DLD1 (cell line): ENCODE data around the gene CRYGC.
"Not testable (repeated sequence)": the region's sequence is repeated elsewhere in the genome, so short reads cannot be mapped to it uniquely, and the experiment has no call there.

Experiments
- in situ Hi-C: cut with HindIII; loops from 2 replicates; pipeline ENCODE4 v1.10.0; 2017; ENCODE audit warnings: low sequenced_read_pairs

Gene CRYGC

GRCh38 chr2:208138334-208138733, 8.7 kb upstream of the CRYGC start:
- in situ Hi-C loops = not testable (repeated sequence)

GRCh38 chr2:208136716-208137094, 7.1 kb upstream of the CRYGC start:
- in situ Hi-C loops = no loop called here

GRCh38 chr2:208135794-208136715, 6.4 kb upstream of the CRYGC start:
- in situ Hi-C loops = no loop called here

- in situ Hi-C loops = no loop called here
Observed at GRCh38 chr2:208134928-208135586, 5.4 kb upstream of the CRYGC start.

GRCh38 chr2:208130712-208131110, 1.1 kb upstream of the CRYGC start:
- in situ Hi-C loops = no loop called here

GRCh38 chr2:208128136-208128535, 1.5 kb downstream of the CRYGC start:
- in situ Hi-C loops = no loop called here

GRCh38 chr2:208127090-208127489, 2.5 kb downstream of the CRYGC start:
- in situ Hi-C loops = no loop called here

GRCh38 chr2:208125251-208125650, 4.4 kb downstream of the CRYGC start:
- in situ Hi-C loops = no loop called here

- in situ Hi-C loops = not testable (repeated sequence)
Observed at GRCh38 chr2:208124013-208124715, 5.5 kb downstream of the CRYGC start, which contains the start of gene CRYGD. Gene CRYGD, minus strand, starts transcription at chr2:208124524. Its CDS starts 51 bp downstream, at chr2:208124473.

- in situ Hi-C loops = no loop called here
Observed at GRCh38 chr2:208122248-208122647, 7.4 kb downstream of the CRYGC start.

GRCh38 chr2:208118918-208119317, 10.7 kb downstream of the CRYGC start:
- in situ Hi-C loops = no loop called here

GRCh38 chr2:208117390-208117789, 12.2 kb downstream of the CRYGC start:
- in situ Hi-C loops = not testable (repeated sequence)

GRCh38 chr2:208112969-208113368, 16.7 kb downstream of the CRYGC start:
- in situ Hi-C loops = no loop called here

- in situ Hi-C loops = not testable (repeated sequence)
Observed at GRCh38 chr2:208112273-208112745, 17.3 kb downstream of the CRYGC start.

- in situ Hi-C loops = no loop called here
Observed at GRCh38 chr2:208103616-208104015, 26.0 kb downstream of the CRYGC start.

GRCh38 chr2:208101716-208102631, 27.7 kb downstream of the CRYGC start:
- in situ Hi-C loops = no loop called here

GRCh38 chr2:208099682-208100470, 29.8 kb downstream of the CRYGC start:
- in situ Hi-C loops = no loop called here

- in situ Hi-C loops = not testable (repeated sequence)
Observed at GRCh38 chr2:208098701-208099100, 30.9 kb downstream of the CRYGC start.

- in situ Hi-C loops = no loop called here
Observed at GRCh38 chr2:208098267-208098666, 31.4 kb downstream of the CRYGC start.
